GM23338 (cell line): ENCODE data around the gene PARP8. TPM values are rescaled to one million over a fixed set of nuclear protein-coding genes. Genes with fewer than 3 reads are reported as not detected.

ENCODE experiments used
- ATAC-seq: fragments of 200-7000 bp; cut with Tn5 transposase; 3 replicates; pipeline ENCODE4 v1.9.1; 2020
- DNase-seq: peaks from one replicate; pipeline ENCODE4 v3.0.0-alpha.2; 2015; ENCODE audit warnings: low spot score
- H2AFZ ChIP-seq: fragments of 200-600 bp; sonication (generic); 2 replicates; pipeline ENCODE4 v1.8.0; 2016; ENCODE audit warnings: antibody characterized with exemption, mild to moderate bottlenecking, moderate library complexity
- H3F3A ChIP-seq: fragments of 200-600 bp; sonication (generic); replicated peaks from 2 replicates; pipeline ENCODE4 v1.8.0; 2017; ENCODE audit warnings: antibody characterized with exemption, mixed run types, low read depth
- H3K27ac ChIP-seq: fragments of 200-600 bp; sonication (generic); 2 replicates; pipeline ENCODE4 v1.6.1; 2016; ENCODE audit warnings: low read depth
- H3K27me3 ChIP-seq: fragments of 200-600 bp; sonication (generic); 2 replicates; pipeline ENCODE4 v1.8.0; 2016; ENCODE audit warnings: mild to moderate bottlenecking, mixed run types, moderate library complexity; ENCODE audit not compliant: insufficient read depth
- H3K36me3 ChIP-seq: fragments of 200-600 bp; sonication (generic); 2 replicates; pipeline ENCODE4 v1.8.0; 2016; ENCODE audit warnings: mild to moderate bottlenecking; ENCODE audit not compliant: insufficient read depth
- H3K4me1 ChIP-seq: fragments of 200-600 bp; sonication (generic); 2 replicates; pipeline ENCODE4 v1.8.0; 2016; ENCODE audit warnings: mild to moderate bottlenecking, moderate library complexity; ENCODE audit not compliant: insufficient read depth
- H3K4me2 ChIP-seq: fragments of 200-600 bp; sonication (generic); 2 replicates; pipeline ENCODE4 v1.7.1; 2017; ENCODE audit warnings: mixed run types
- H3K4me3 ChIP-seq: fragments of 200-600 bp; sonication (generic); 2 replicates; pipeline ENCODE4 v1.6.1; 2016; ENCODE audit warnings: mixed run types
- H3K79me2 ChIP-seq: fragments of 200-600 bp; sonication (generic); replicated peaks from 2 replicates; pipeline ENCODE4 v1.8.0; 2017; ENCODE audit warnings: mild to moderate bottlenecking; ENCODE audit not compliant: insufficient read depth
- H3K9me2 ChIP-seq: fragments of 200-600 bp; sonication (generic); 2 replicates; pipeline ENCODE4 v1.8.0; 2017; ENCODE audit not compliant: insufficient read depth
- H4K20me1 ChIP-seq: fragments of 200-600 bp; sonication (generic); replicated peaks from 2 replicates; pipeline ENCODE4 v1.8.0; 2017; ENCODE audit warnings: mild to moderate bottlenecking; ENCODE audit not compliant: insufficient read depth
- H3K27ac Mint-ChIP-seq: 2 replicates; pipeline ENCODE4 v1.8.0; 2020; ENCODE audit warnings: inconsistent platforms, mild to moderate bottlenecking, moderate library complexity, mixed read lengths
- H3K27me3 Mint-ChIP-seq: 3 replicates; pipeline ENCODE4 v1.8.0; 2022; ENCODE audit warnings: low read depth, mild to moderate bottlenecking, moderate library complexity, mixed read lengths, inconsistent platforms; ENCODE audit not compliant: insufficient read depth, poor library complexity
- H3K36me3 Mint-ChIP-seq: 3 replicates; pipeline ENCODE4 v1.8.0; 2021; ENCODE audit warnings: low read depth, mild to moderate bottlenecking, inconsistent platforms, moderate library complexity, mixed read lengths
- H3K4me1 Mint-ChIP-seq: 3 replicates; pipeline ENCODE4 v1.8.0; 2020; ENCODE audit warnings: mild to moderate bottlenecking, inconsistent platforms, mixed read lengths
- H3K4me3 Mint-ChIP-seq: 3 replicates; pipeline ENCODE4 v1.8.0; 2021; ENCODE audit warnings: moderate library complexity, mild to moderate bottlenecking, inconsistent platforms, mixed read lengths
- H3K9me3 Mint-ChIP-seq: 3 replicates; pipeline ENCODE4 v1.8.0; 2020; ENCODE audit warnings: moderate library complexity, mild to moderate bottlenecking, inconsistent platforms, mixed read lengths
- CREB1 ChIP-seq: fragments of 250-450 bp; sonication (Bioruptor Pico); IDR thresholded peaks from 2 replicates; pipeline ENCODE4 v1.5.0; 2020; ENCODE audit warnings: low read depth, mild to moderate bottlenecking, moderate library complexity
- CTCF ChIP-seq, 2 experiments: fragments of 200-600 bp in 1 of 2; sonication (generic) in 1 of 2; conservative IDR thresholded peaks; 2 replicates each; pipeline versions ENCODE4 v1.5.1 to v1.6.1; 2016 to 2017; ENCODE audit warnings: antibody characterized with exemption in 2 of 2, low read depth in 2 of 2, mild to moderate bottlenecking in 2 of 2, moderate library complexity in 1 of 2
- EZH2 ChIP-seq: fragments of 200-600 bp; sonication (generic); IDR thresholded peaks from one replicate; pipeline ENCODE4 v1.8.0; 2017; ENCODE audit warnings: antibody characterized with exemption, mild to moderate bottlenecking, low read depth; ENCODE audit not compliant: unreplicated experiment
- EZH2phosphoT487 ChIP-seq: fragments of 200-600 bp; sonication (generic); IDR thresholded peaks from one replicate; pipeline ENCODE4 v1.8.1; 2018; ENCODE audit warnings: antibody characterized with exemption; ENCODE audit not compliant: unreplicated experiment
- JUNB ChIP-seq: IDR thresholded peaks from one replicate; pipeline ENCODE4 v1.6.1; 2016; ENCODE audit warnings: antibody characterized with exemption; ENCODE audit not compliant: unreplicated experiment
- NANOG ChIP-seq: IDR thresholded peaks from 2 replicates; pipeline ENCODE4 v1.6.1; 2016; ENCODE audit warnings: antibody characterized with exemption, borderline replicate concordance
- POLR2AphosphoS5 ChIP-seq: IDR thresholded peaks from 2 replicates; pipeline ENCODE4 v1.6.1; 2016; ENCODE audit warnings: antibody characterized with exemption, low read depth
- REST ChIP-seq: IDR thresholded peaks from one replicate; pipeline ENCODE4 v1.6.1; 2018; ENCODE audit warnings: antibody characterized with exemption; ENCODE audit not compliant: unreplicated experiment
- STAT1 ChIP-seq: IDR thresholded peaks from one replicate; pipeline ENCODE4 v1.6.1; 2016; ENCODE audit warnings: antibody characterized with exemption; ENCODE audit not compliant: unreplicated experiment
- ZNF114 ChIP-seq: fragments of 250-450 bp; sonication (Bioruptor Pico); IDR thresholded peaks from 2 replicates; pipeline ENCODE4 v1.5.0; 2020; ENCODE audit warnings: mild to moderate bottlenecking, moderate library complexity
- ZNF331 ChIP-seq: fragments of 250-450 bp; sonication (Bioruptor Pico); IDR thresholded peaks from 2 replicates; pipeline ENCODE4 v1.5.0; 2020; ENCODE audit warnings: low read depth, mild to moderate bottlenecking, moderate library complexity
- ZNF462 ChIP-seq: fragments of 250-450 bp; sonication (Bioruptor Pico); IDR thresholded peaks from 2 replicates; pipeline ENCODE4 v1.5.0; 2020; ENCODE audit warnings: mild to moderate bottlenecking, moderate library complexity
- polyA plus RNA-seq: library from polyadenylated mRNA; unstranded; fragments of >200 nt; fragmentation: Nextera tagmentation; extraction: Ambion mirVana; gene quantifications from 2 replicates; pipeline ENCODE4 v1.2.1, GENCODE V29; 2016
- total RNA-seq: library from RNA; depleted of rRNA; stranded (reverse); fragments of >200 nt; shearing (Covaris generic); gene quantifications from 2 replicates; pipeline ENCODE4 v1.2.3, GENCODE V29; 2014
- TF ChIP-seq, protein P1 (sequence below): IDR thresholded peaks from 2 replicates; pipeline ENCODE4 v1.6.1; 2016; ENCODE audit warnings: antibody characterized with exemption

Gene PARP8
- total and polyA plus RNA-seq, 2 experiments from 2014 or later, result 13.0 to 25.0 TPM

DNA sequence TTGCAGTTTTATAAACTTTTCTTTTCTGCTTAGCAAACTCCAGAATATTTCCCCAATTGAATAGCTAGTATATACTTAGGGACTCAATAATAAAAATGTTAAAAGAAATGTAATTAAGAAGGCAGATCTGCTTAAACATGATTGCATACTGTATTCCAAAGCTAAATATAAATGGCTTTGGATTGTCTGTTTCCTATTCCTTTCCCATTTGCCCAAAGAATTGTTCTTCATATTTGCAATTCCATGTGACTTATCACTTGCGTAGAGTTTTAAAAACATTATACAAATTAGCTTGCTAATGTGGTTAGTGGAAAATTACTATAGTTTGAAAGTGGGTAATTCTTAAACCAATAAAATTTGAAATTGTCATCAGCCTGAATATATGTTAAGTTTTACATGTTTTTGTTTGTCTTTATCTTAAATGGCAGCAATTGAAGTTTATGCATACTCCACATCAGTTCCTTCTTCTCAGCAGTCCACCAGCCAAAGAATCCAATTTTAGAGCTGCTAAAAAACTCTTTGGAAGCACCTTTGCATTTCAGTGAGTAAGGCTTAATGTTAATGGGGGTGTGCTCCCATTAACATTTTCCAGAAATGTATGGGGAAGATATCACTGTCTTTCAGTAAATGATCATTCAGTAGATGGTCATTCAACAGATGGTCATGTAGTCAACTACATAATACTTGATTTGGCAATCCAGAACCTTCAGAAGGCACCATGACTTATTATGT is 161.2 kb downstream of the PARP8 start:
- no peaks in the 10 kb centered on the region for H3K4me1 ChIP-seq
- H3K4me3 ChIP-seq, result no peak overlapping the region
- Mint-ChIP-seq H3K27me3 (no peaks in the 10 kb centered on the region), H3K4me3 (no peak overlapping the region), H3K36me3 (peaks cover 18% of the 10 kb centered on the region; the same call in 2 of the 3 replicates), H3K4me1 (no peaks in the 10 kb centered on the region), H3K27ac (no peak overlapping the region), H3K9me3 (no peaks in the 10 kb centered on the region)
- no peak overlapping the region for H3K27ac ChIP-seq
- no peaks in the 10 kb centered on the region for H3K9me2 ChIP-seq
- DNase-seq (no peak), ATAC-seq (no peak)
- no peak for TF ChIP-seq ZNF114 (CRISPR knock-in tag)
- TF ChIP-seq STAT1, result no peak
- TF ChIP-seq EZH2, result no peak
- TF ChIP-seq EZH2phosphoT487, result no peak
- no peak for TF ChIP-seq POLR2AphosphoS5
- no peak for TF ChIP-seq JUNB
- TF ChIP-seq ZNF331, result no peak
- TF ChIP-seq REST, result no peak
- no peak for TF ChIP-seq NANOG
- TF ChIP-seq, protein P1, sequence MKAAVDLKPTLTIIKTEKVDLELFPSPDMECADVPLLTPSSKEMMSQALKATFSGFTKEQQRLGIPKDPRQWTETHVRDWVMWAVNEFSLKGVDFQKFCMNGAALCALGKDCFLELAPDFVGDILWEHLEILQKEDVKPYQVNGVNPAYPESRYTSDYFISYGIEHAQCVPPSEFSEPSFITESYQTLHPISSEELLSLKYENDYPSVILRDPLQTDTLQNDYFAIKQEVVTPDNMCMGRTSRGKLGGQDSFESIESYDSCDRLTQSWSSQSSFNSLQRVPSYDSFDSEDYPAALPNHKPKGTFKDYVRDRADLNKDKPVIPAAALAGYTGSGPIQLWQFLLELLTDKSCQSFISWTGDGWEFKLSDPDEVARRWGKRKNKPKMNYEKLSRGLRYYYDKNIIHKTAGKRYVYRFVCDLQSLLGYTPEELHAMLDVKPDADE, result no peak
- TF ChIP-seq CTCF (conservative IDR thresholded peaks at IDR 0.05; ENCODE audit: low read depth in 2 of 2), result no peak
- TF ChIP-seq ZNF462, result no peak
- TF ChIP-seq CREB1 (CRISPR knock-in tag), result no peak
- no peaks in the 10 kb centered on the region for H3K79me2 ChIP-seq
- no peak overlapping the region for H2AFZ ChIP-seq
- H4K20me1 ChIP-seq, result no peaks in the 10 kb centered on the region
- no peaks in the 10 kb centered on the region for H3F3A ChIP-seq
- H3K36me3 ChIP-seq, result peaks cover 5% of the 10 kb centered on the region; the same call in 1 of the 2 replicates
- H3K27me3 ChIP-seq, result no peaks in the 10 kb centered on the region
- no peak overlapping the region for H3K4me2 ChIP-seq
